Measurements from ENCODE around the gene PTP4A2.

- TF ChIP-seq EZH2 (IDR thresholded peaks at IDR 0.05; ENCODE audit: insufficient read depth, low read length) (no peak), CTCF (IDR thresholded peaks at IDR 0.05; ENCODE audit: insufficient read depth, low read depth, low read length) (no peak)
Observed at GRCh38 chr1:31897526-31898100, 40.6 kb downstream of the PTP4A2 start.
